Measurements from ENCODE around the gene FAT3.

DNA sequence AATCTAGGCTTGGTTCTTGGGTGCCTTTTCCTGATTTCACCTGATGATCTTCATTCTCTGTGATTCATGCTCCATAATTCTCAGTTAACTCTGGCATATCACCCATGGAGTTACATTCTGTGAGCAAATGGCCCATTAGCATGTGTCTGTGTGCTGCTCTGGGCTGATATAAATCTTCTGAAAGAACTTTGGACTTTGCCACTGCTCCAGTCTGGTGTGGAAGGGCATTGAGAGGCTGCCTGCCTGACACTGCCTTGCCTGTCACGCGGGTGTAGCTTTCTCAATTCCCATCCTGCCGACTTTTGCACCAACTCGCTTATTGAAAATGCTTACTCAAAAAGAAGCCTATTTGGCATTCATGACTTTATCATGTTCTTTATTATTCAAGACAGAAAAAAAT is 42.2 kb downstream of the FAT3 start:
- TF ChIP-seq, protein P1, sequence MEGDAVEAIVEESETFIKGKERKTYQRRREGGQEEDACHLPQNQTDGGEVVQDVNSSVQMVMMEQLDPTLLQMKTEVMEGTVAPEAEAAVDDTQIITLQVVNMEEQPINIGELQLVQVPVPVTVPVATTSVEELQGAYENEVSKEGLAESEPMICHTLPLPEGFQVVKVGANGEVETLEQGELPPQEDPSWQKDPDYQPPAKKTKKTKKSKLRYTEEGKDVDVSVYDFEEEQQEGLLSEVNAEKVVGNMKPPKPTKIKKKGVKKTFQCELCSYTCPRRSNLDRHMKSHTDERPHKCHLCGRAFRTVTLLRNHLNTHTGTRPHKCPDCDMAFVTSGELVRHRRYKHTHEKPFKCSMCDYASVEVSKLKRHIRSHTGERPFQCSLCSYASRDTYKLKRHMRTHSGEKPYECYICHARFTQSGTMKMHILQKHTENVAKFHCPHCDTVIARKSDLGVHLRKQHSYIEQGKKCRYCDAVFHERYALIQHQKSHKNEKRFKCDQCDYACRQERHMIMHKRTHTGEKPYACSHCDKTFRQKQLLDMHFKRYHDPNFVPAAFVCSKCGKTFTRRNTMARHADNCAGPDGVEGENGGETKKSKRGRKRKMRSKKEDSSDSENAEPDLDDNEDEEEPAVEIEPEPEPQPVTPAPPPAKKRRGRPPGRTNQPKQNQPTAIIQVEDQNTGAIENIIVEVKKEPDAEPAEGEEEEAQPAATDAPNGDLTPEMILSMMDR (IDR thresholded peaks at IDR 0.05; ENCODE audit: low read depth, low read length, missing input control), result no peak
- TF ChIP-seq, protein P2, sequence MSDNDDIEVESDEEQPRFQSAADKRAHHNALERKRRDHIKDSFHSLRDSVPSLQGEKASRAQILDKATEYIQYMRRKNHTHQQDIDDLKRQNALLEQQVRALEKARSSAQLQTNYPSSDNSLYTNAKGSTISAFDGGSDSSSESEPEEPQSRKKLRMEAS (IDR thresholded peaks at IDR 0.05), result no peak
- TF ChIP-seq EGR1 (IDR thresholded peaks at IDR 0.05; ENCODE audit: low read depth in 2 of 2) (no peak), YY1 (IDR thresholded peaks at IDR 0.05) (peak; percentile 37), GABPA (IDR thresholded peaks at IDR 0.05 in 1 of 2, conservative IDR thresholded peaks at IDR 0.05 in 1 of 2) (no peak), JUND (IDR thresholded peaks at IDR 0.05) (no peak), RAD21 (IDR thresholded peaks at IDR 0.05) (peak; percentile 28 to 31), SP1 (IDR thresholded peaks at IDR 0.05) (peak; percentile 77), RXRA (IDR thresholded peaks at IDR 0.05) (peak; percentile 63 to 68)
- TF ChIP-seq, protein P3, sequence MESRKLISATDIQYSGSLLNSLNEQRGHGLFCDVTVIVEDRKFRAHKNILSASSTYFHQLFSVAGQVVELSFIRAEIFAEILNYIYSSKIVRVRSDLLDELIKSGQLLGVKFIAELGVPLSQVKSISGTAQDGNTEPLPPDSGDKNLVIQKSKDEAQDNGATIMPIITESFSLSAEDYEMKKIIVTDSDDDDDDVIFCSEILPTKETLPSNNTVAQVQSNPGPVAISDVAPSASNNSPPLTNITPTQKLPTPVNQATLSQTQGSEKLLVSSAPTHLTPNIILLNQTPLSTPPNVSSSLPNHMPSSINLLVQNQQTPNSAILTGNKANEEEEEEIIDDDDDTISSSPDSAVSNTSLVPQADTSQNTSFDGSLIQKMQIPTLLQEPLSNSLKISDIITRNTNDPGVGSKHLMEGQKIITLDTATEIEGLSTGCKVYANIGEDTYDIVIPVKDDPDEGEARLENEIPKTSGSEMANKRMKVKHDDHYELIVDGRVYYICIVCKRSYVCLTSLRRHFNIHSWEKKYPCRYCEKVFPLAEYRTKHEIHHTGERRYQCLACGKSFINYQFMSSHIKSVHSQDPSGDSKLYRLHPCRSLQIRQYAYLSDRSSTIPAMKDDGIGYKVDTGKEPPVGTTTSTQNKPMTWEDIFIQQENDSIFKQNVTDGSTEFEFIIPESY (IDR thresholded peaks at IDR 0.05), result peak; percentile 27
- TF ChIP-seq, protein P4, sequence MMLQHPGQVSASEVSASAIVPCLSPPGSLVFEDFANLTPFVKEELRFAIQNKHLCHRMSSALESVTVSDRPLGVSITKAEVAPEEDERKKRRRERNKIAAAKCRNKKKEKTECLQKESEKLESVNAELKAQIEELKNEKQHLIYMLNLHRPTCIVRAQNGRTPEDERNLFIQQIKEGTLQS (IDR thresholded peaks at IDR 0.05), result peak; percentile 11
